OCI-LY1 (cell line): ENCODE results near the gene MPZL3.
A peak's percentile ranks its signal among the peaks of the same experiment; 100 is the strongest.

Experiments
- H2AFZ ChIP-seq: fragments of 200-600 bp; sonication (generic), shearing (Covaris generic); 2 replicates; pipeline ENCODE4 v1.6.0; 2014; ENCODE audit warnings: antibody characterized with exemption, mild to moderate bottlenecking, low read length
- H3F3A ChIP-seq: fragments of 200-600 bp; sonication (generic), shearing (Covaris generic); 2 replicates; pipeline ENCODE4 v1.6.0; 2014; ENCODE audit warnings: mild to moderate bottlenecking, antibody characterized with exemption, low read length, moderate library complexity; ENCODE audit not compliant: insufficient read depth
- H3K27ac ChIP-seq: fragments of 200-600 bp; sonication (generic); 2 replicates; pipeline ENCODE4 v1.5.1; 2014; ENCODE audit warnings: low read length, mixed run types, mild to moderate bottlenecking, low read depth; ENCODE audit not compliant: poor library complexity, severe bottlenecking
- H3K27me3 ChIP-seq: fragments of 200-600 bp; sonication (generic); 2 replicates; pipeline ENCODE4 v1.6.0; 2014; ENCODE audit warnings: antibody characterized with exemption, mild to moderate bottlenecking, low read length, moderate library complexity; ENCODE audit not compliant: insufficient read depth
- H3K36me3 ChIP-seq: fragments of 200-600 bp; sonication (generic); 2 replicates; pipeline ENCODE4 v1.6.1; 2014; ENCODE audit warnings: mild to moderate bottlenecking, antibody characterized with exemption, low read length, moderate library complexity, mixed read lengths; ENCODE audit not compliant: insufficient read depth
- H3K4me1 ChIP-seq: fragments of 200-600 bp; sonication (generic); 2 replicates; pipeline ENCODE4 v1.5.1; 2014; ENCODE audit warnings: mild to moderate bottlenecking, low read length, moderate library complexity; ENCODE audit not compliant: insufficient read depth, severe bottlenecking
- H3K4me2 ChIP-seq: fragments of 200-600 bp; sonication (generic), shearing (Covaris generic); 2 replicates; pipeline ENCODE4 v1.6.1; 2014; ENCODE audit warnings: low read length
- H3K4me3 ChIP-seq: fragments of 200-600 bp; sonication (generic); 2 replicates; pipeline ENCODE4 v1.5.1; 2014; ENCODE audit warnings: low read length, low read depth, mild to moderate bottlenecking, mixed read lengths; ENCODE audit not compliant: poor library complexity, severe bottlenecking
- H3K79me2 ChIP-seq: fragments of 200-600 bp; shearing (Covaris generic); 2 replicates; pipeline ENCODE4 v1.6.1; 2016; ENCODE audit warnings: mixed run types, low read length, mixed read lengths; ENCODE audit not compliant: insufficient read depth
- H3K9ac ChIP-seq: fragments of 200-600 bp; sonication (generic), shearing (Covaris generic); 2 replicates; pipeline ENCODE4 v1.6.1; 2014; ENCODE audit warnings: mild to moderate bottlenecking, low read length, mixed read lengths
- H3K9me2 ChIP-seq: fragments of 200-600 bp; sonication (generic), shearing (Covaris generic); 2 replicates; pipeline ENCODE4 v1.6.1; 2014; ENCODE audit warnings: low read depth, mild to moderate bottlenecking, low read length, mixed read lengths
- H3K9me3 ChIP-seq: fragments of 200-600 bp; shearing (Covaris generic); 2 replicates; pipeline ENCODE4 v1.6.1; 2014; ENCODE audit warnings: low read length, mixed read lengths
- H4K20me1 ChIP-seq: fragments of 200-600 bp; sonication (generic), shearing (Covaris generic); 2 replicates; pipeline ENCODE4 v1.6.0; 2016; ENCODE audit warnings: mild to moderate bottlenecking, low read length; ENCODE audit not compliant: insufficient read depth
- CTCF ChIP-seq: fragments of 200-600 bp; sonication (generic), shearing (Covaris generic); IDR thresholded peaks from 2 replicates; pipeline ENCODE4 v1.5.1; 2017; ENCODE audit warnings: mild to moderate bottlenecking, antibody characterized with exemption, low read length, moderate library complexity, mixed read lengths
- EZH2 ChIP-seq: fragments of 200-600 bp; sonication (generic), shearing (Covaris generic); IDR thresholded peaks from 2 replicates; pipeline ENCODE4 v1.8.0; 2017; ENCODE audit warnings: borderline replicate concordance, mixed run types, mild to moderate bottlenecking, antibody characterized with exemption, low read length, moderate library complexity, mixed read lengths

Gene MPZL3

GRCh38 chr11:118207079-118207478 lies 45.1 kb downstream of the MPZL3 start:
- peaks cover 11% of the 10 kb centered on the region for H3K4me1 ChIP-seq
- no peak overlapping the region for H2AFZ ChIP-seq
- no peaks in the 10 kb centered on the region for H3K9me2 ChIP-seq
- H3K27me3 ChIP-seq, result no peaks in the 10 kb centered on the region
- H3K79me2 ChIP-seq, result no peaks in the 10 kb centered on the region
- no peaks in the 10 kb centered on the region for H3K9me3 ChIP-seq
- no peak overlapping the region for H3K4me2 ChIP-seq
- H3K4me3 ChIP-seq, result no peak overlapping the region
- TF ChIP-seq CTCF, result no peak
- no peak for TF ChIP-seq EZH2
- peaks cover 3% of the 10 kb centered on the region for H3K36me3 ChIP-seq
- H3K27ac ChIP-seq, result no peak overlapping the region
- H3K9ac ChIP-seq, result no peak overlapping the region
- no peaks in the 10 kb centered on the region for H3F3A ChIP-seq
- no peaks in the 10 kb centered on the region for H4K20me1 ChIP-seq

DNA sequence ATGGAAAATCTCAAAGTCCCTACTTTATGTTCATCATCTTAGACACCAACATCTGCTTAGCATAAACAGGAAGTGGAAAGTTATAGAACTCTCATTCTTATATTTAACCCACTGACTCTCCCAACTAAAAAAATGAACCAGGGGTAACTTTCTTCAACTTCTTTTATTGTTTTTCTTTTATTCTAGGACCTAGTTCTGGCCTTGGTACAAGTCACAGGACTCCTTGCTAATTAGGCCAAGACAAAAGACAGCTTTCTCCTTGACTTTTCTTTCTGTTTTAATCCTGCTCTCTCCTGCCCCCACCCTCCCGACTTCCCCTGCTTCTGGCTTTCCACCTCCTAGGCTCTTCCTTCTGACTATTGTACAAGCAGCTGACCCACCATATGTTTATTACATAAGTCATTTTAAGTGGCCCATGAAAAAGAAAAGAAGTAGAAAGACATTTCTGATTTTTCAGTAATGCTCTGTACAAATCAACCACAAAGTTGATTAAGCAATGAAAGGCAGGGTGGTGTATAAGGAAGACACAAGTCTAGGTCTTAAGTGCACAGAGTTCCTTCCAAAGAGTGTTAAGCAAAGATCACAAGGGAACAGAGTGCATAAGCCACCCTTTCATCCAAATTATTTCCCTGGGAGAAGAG lies 45.7 kb downstream of the MPZL3 start:
- no peaks in the 10 kb centered on the region for H3K79me2 ChIP-seq
- no peak overlapping the region for H3K4me3 ChIP-seq
- H3K27ac ChIP-seq, result peak overlapping the region; percentile 44
- no peaks in the 10 kb centered on the region for H3F3A ChIP-seq
- TF ChIP-seq CTCF (no peak), EZH2 (no peak)
- peaks cover under 1% of the 10 kb centered on the region for H3K36me3 ChIP-seq
- H3K9me2 ChIP-seq, result no peaks in the 10 kb centered on the region
- H2AFZ ChIP-seq, result no peak overlapping the region
- no peaks in the 10 kb centered on the region for H4K20me1 ChIP-seq
- H3K9me3 ChIP-seq, result no peaks in the 10 kb centered on the region
- no peaks in the 10 kb centered on the region for H3K27me3 ChIP-seq
- H3K9ac ChIP-seq, result no peak overlapping the region
- H3K4me1 ChIP-seq, result peaks cover 11% of the 10 kb centered on the region
- 0 out of 2 replicates have a peak overlapping the region, but pooled peaks have one; percentile 6 for H3K4me2 ChIP-seq

- Histone ChIP-seq H3K4me1 (peaks cover 11% of the 10 kb centered on the region), H3K27me3 (no peaks in the 10 kb centered on the region), H3K4me2 (0 out of 2 replicates have a peak overlapping the region, but pooled peaks have one; percentile 6), H4K20me1 (no peaks in the 10 kb centered on the region), H3K4me3 (no peak overlapping the region), H3F3A (no peaks in the 10 kb centered on the region), H3K9me2 (no peaks in the 10 kb centered on the region), H3K9ac (no peak overlapping the region), H3K27ac (no peak overlapping the region), H3K79me2 (no peaks in the 10 kb centered on the region), H3K9me3 (no peaks in the 10 kb centered on the region), H2AFZ (no peak overlapping the region), H3K36me3 (no peaks in the 10 kb centered on the region; the same call in 1 of the 2 replicates)
- TF ChIP-seq EZH2, result no peak
- TF ChIP-seq CTCF, result no peak
Observed at GRCh38 chr11:118205606-118206378, 46.4 kb downstream of the MPZL3 start.
